Left ventricle myocardium inferior (tissue), 1 donor: Measurements from ENCODE around the gene SHISA9. TPM values are rescaled to one million over a fixed set of nuclear protein-coding genes. Genes with fewer than 3 reads are reported as not detected.
A peak's percentile ranks its signal among the peaks of the same experiment; 100 is the strongest.

Experiments
- DNase-seq: peaks from one replicate; pipeline ENCODE4 v3.0.0-alpha.2; 2020
- H3K27ac ChIP-seq: fragments of 200-600 bp; replicated peaks from 2 replicates; pipeline ENCODE4 v1.8.0; 2021
- H3K27me3 ChIP-seq: fragments of 200-600 bp; 2 replicates; pipeline ENCODE4 v1.8.0; 2021; ENCODE audit warnings: low read depth
- H3K36me3 ChIP-seq: fragments of 200-600 bp; 2 replicates; pipeline ENCODE4 v1.8.0; 2021
- H3K4me1 ChIP-seq: fragments of 200-600 bp; 2 replicates; pipeline ENCODE4 v1.8.0; 2021
- H3K4me3 ChIP-seq: fragments of 200-600 bp; 2 replicates; pipeline ENCODE4 v1.8.0; 2021; ENCODE audit warnings: mild to moderate bottlenecking, moderate library complexity
- H3K9me3 ChIP-seq: fragments of 200-600 bp; replicated peaks from 2 replicates; pipeline ENCODE4 v1.8.0; 2021
- CTCF ChIP-seq: fragments of 200-600 bp; IDR thresholded peaks from 2 replicates; pipeline ENCODE4 v1.8.0; 2021; ENCODE audit warnings: antibody characterized with exemption, mild to moderate bottlenecking, borderline replicate concordance
- intact Hi-C: fragments of 100-400 bp; cut with micrococcal nuclease; formaldehyde crosslinking; loops from one replicate; pipeline ENCODE4 v1.11.0; 2022
- total RNA-seq: library from RNA; stranded (reverse); fragmentation: NEBNext Ultra II Directional; extraction: Animal tissue kit (Norgen Biotek cat#: 25700); gene quantifications from one replicate; pipeline ENCODE4 v1.2.1, GENCODE V29; 2021
- donor health status: DM: no; HTN: yes; CAD: no; lungs with severe emphysema.

Gene SHISA9
- total RNA-seq, 1 donor from 2014 or later = 0.30 TPM

- no peaks in the 10 kb centered on the region for H3K4me1 ChIP-seq
- peaks cover 60% of the 10 kb centered on the region for H3K27me3 ChIP-seq
- no peak for DNase-seq
- H3K4me3 ChIP-seq = no peak overlapping the region
- intact Hi-C loops = no loop called here
- H3K27ac ChIP-seq = no peak overlapping the region
- H3K9me3 ChIP-seq = no peaks in the 10 kb centered on the region
- no peaks in the 10 kb centered on the region for H3K36me3 ChIP-seq
- TF ChIP-seq CTCF = no peak
These were observed 9.6 kb upstream of the SHISA9 start for GRCh38 chr16:12891836-12892235.

GRCh38 chr16:12893050-12893750 lies 8.2 kb upstream of the SHISA9 start:
- no peak overlapping the region for H3K27ac ChIP-seq
- DNase-seq = no peak
- H3K4me1 ChIP-seq = no peaks in the 10 kb centered on the region
- intact Hi-C loops = no loop called here
- peaks cover 60% of the 10 kb centered on the region for H3K27me3 ChIP-seq
- no peaks in the 10 kb centered on the region for H3K36me3 ChIP-seq
- no peak overlapping the region for H3K4me3 ChIP-seq
- no peaks in the 10 kb centered on the region for H3K9me3 ChIP-seq
- no peak for TF ChIP-seq CTCF

DNA sequence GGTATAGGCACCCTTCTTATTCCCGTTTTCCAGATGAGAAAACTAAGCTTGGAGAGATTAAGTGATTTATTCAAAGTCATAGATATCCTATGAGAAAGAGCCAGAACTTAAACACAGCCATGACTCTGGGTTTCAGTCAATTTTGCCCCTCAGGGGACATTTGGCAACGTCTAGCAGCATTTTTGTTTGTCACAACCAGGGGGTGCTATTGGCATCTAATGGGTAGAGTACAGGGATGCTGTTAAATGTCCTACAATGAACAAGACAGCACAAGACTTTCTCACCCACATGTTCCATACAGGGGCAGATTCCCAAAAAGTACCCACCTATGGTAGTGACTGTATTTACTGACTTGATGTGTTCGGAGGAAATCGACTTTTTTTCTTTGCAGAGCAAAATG lies 4.8 kb upstream of the SHISA9 start:
- H3K9me3 ChIP-seq = no peaks in the 10 kb centered on the region
- no peak overlapping the region for H3K4me3 ChIP-seq
- H3K36me3 ChIP-seq = no peaks in the 10 kb centered on the region
- no peak for DNase-seq
- peaks cover 5% of the 10 kb centered on the region for H3K4me1 ChIP-seq
- intact Hi-C loops = no loop called here
- TF ChIP-seq CTCF = peak; percentile 22
- H3K27me3 ChIP-seq = peaks cover 71% of the 10 kb centered on the region
- H3K27ac ChIP-seq = no peak overlapping the region

- Histone ChIP-seq H3K36me3 (no peaks in the 10 kb centered on the region), H3K27ac (no peak overlapping the region), H3K27me3 (peaks cover 89% of the 10 kb centered on the region), H3K9me3 (no peaks in the 10 kb centered on the region), H3K4me3 (no peak overlapping the region), H3K4me1 (peaks cover 23% of the 10 kb centered on the region)
- intact Hi-C loops = no loop called here
- DNase-seq = no peak
- TF ChIP-seq CTCF = no peak
These were observed 2.8 kb upstream of the SHISA9 start for GRCh38 chr16:12898551-12898950.

DNA sequence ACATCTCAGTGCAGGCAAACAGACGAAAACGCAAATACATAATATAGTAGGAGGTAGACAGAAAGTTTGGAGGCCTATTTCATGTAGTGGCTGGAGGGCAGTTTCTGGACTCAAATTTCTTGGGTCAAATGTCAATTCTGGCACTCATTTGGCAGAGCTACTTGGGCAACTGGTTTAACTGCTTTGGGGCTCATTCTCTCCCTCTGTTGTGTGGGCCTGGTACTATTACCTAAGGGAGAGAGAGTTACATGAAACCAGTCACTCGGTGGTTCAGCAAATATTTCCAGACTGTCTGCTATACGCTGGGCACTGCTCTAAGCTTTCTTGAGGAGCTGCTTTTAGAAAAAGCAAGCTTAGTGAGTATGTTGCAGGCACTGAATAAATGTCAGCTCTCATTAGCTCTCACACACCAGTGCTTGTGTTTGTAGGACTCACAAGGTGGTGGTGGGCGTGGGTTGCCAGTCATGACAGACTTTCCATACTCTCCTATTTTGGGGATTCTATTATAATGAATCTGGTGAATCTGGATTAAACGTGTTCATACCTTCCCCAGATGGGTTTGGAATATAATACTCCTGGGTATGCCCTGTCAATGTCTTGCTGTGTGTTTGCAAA lies 1.8 kb upstream of the SHISA9 start:
- H3K27me3 ChIP-seq = peaks cover 94% of the 10 kb centered on the region
- intact Hi-C loops = no loop called here

More for the DNA sequence above, 1.8 kb upstream of the SHISA9 start:
- Histone ChIP-seq H3K4me1 (peaks cover 28% of the 10 kb centered on the region), H3K36me3 (no peaks in the 10 kb centered on the region), H3K9me3 (no peaks in the 10 kb centered on the region), H3K27ac (no peak overlapping the region), H3K4me3 (no peak overlapping the region)
- no peak for DNase-seq
- no peak for TF ChIP-seq CTCF
